HG03442 (cell line): ENCODE results near the gene GALNT17.
"Not testable (repeated sequence)": the region's sequence is repeated elsewhere in the genome, so short reads cannot be mapped to it uniquely, and the experiment has no call there.

Experiments used
- ATAC-seq: cut with Tn5 transposase; IDR thresholded peaks from one replicate; pipeline ENCODE4 v1.9.1; 2021; ENCODE audit warnings: mild to moderate bottlenecking, moderate library complexity; ENCODE audit not compliant: unreplicated experiment

The GALNT17 gene

GRCh38 chr7:71712653-71713180 is 580.8 kb downstream of the GALNT17 start:
- no peak for ATAC-seq

DNA sequence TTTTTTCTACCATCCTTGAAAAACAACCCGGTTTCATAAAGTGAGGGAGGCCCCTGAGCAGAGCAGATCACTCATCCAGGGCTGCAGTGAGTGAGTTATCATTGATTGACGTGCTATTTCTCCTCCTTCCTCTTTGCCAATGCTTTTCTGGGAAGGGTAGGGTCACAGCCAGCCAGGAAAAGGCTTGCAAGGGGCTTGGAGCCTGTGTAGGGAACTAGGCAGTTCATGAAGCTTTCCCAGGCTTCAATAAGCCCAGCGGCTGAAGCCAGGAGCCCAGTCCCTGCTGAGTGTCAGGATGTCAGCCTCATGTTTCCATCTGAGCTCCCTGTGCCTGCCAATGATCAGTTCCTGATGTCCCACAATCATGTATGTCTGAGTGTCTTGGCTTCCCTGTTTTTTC is 584.7 kb downstream of the GALNT17 start:
- ATAC-seq, result no peak

- no peak for ATAC-seq
Observed at GRCh38 chr7:71718563-71718962, 586.6 kb downstream of the GALNT17 start.

- no peak for ATAC-seq
Observed at GRCh38 chr7:71721742-71722141, 589.8 kb downstream of the GALNT17 start.

GRCh38 chr7:71723859-71724258 is 591.9 kb downstream of the GALNT17 start:
- ATAC-seq, result no peak

- no peak for ATAC-seq
Observed at GRCh38 chr7:71727347-71727746, 595.4 kb downstream of the GALNT17 start.

- no peak for ATAC-seq
Observed at GRCh38 chr7:71731740-71732139, 599.8 kb downstream of the GALNT17 start.

DNA sequence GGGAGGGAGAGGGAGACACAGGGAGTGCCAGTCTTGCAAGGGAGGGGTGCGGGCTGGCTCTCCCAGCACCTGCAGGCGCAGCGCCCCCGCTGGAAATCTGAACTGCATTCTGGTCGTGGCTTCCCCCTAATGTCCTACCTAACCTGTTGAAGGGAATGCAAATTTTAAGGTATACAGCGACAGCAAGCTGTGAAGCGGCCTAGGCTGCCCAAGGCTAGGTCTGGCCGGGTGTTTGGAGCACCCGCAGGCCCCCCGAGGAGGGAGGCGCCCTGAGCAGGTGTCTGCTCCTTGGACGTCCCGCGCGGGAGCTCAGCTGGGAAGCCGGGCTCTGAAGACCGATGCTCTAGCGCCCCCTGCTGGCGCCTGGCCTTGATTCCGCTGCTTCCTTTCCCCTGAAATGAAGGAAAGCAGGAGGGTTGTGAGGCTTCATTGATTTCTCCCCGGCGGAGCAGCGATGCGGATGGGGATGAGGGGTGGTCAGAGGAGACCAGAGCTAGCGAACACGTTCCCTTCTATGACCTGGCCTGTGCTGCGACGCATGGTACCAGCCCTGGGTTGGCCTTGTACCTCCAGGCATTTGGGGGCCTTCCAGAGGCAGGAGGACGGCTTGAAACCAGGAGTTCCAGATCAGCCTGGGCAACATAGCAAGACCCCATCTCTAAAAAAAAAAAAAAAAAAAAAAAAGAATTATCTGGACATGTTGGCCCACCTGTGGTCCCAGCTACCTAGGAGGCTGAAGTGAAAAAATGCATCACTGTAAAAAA is 601.3 kb downstream of the GALNT17 start:
- peak; percentile 60 for ATAC-seq

GRCh38 chr7:71735961-71736556 is 604.1 kb downstream of the GALNT17 start:
- ATAC-seq, result peak; percentile 53

DNA sequence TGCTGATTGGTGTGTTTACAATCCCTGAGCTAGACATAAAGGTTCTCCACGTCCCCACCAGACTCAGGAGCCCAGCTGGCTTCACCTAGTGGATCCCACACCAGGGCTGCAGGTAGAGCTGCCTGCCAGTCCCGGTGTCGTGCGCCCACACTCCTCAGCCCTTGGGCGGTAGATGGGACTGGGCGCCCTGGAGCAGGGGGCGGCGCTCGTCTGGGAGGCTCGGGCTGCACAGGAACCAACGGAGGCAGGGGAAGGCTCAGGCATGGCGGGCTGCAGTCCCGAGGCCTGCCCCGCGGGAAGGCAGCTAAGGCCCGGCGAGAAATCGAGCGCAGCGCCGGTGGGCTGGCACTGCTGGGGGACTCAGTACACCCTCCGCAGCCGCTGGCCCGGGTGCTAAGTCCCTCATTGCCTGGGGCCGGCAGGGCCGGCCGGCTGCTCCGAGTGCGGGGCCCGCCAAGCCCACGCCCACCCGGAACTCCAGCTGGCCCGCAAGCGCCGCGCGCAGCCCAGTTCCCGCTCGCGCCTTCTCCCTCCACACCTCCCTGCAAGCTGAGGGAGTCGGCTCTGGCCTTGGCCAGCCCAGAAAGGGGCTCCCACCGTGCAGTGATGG is 606.1 kb downstream of the GALNT17 start:
- ATAC-seq, result not testable (repeated sequence)

- no peak for ATAC-seq
Observed at GRCh38 chr7:71739520-71740173, 607.7 kb downstream of the GALNT17 start.

- ATAC-seq, result no peak
Observed at GRCh38 chr7:71740174-71740560, 608.2 kb downstream of the GALNT17 start.

DNA sequence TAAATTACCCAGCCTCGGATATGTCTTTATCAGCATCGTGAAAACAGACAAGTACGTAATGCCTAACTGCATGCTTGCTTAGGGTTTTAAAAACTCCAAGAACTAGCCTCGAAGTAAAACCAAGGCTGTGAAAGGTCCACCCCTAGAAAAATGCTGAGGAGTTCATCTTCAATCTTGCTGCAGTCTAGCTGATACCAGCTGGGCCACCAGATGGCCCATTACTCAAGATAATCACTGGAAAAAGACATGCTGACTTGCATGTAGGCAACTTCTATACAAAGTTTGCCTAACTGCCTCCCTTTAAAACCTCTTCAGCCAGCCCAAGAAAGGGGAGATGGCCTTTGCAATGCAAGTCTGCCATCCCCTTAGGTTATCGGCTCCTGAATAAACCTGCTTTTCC is 614.1 kb downstream of the GALNT17 start:
- no peak for ATAC-seq

- ATAC-seq, result no peak
Observed at GRCh38 chr7:71750290-71750689, 618.3 kb downstream of the GALNT17 start.

- peak; percentile 85 for ATAC-seq
Observed at GRCh38 chr7:71752171-71752935, 620.4 kb downstream of the GALNT17 start.

- no peak for ATAC-seq
Observed at GRCh38 chr7:71753236-71753635, 621.3 kb downstream of the GALNT17 start.

- ATAC-seq, result no peak
Observed at GRCh38 chr7:71753956-71754664, 622.2 kb downstream of the GALNT17 start.

- ATAC-seq, result no peak
Observed at GRCh38 chr7:71754828-71755227, 622.9 kb downstream of the GALNT17 start.

DNA sequence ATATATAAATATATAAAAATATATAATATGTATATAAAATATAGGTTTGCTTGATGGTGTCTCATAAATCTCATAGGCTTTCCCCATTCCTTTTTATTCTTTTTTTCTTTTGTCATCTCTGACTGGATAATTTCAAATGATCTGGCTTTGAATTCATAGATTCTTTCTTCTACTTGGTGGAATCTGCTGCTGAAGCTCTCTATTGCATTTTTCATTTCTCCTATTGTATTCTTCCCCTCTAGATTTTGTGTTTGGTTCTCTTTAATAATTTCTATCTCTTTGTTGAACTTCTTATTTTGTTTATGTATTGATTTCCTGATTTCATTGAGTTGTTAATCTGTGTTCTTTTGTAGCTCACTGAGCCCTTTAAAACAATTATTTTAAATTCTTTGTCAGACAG is 629.4 kb downstream of the GALNT17 start:
- ATAC-seq, result no peak
